NOMO-1 treated with dmso at 0.1 percent for 144 hours (cell line): Measurements from ENCODE around the gene CLEC2L.
"Not testable (repeated sequence)": the region's sequence is repeated elsewhere in the genome, so short reads cannot be mapped to it uniquely, and the experiment has no call there.

ENCODE experiments used
- DNase-seq: peaks from one replicate; lab custom pipeline; 2025; ENCODE audit not compliant: unreplicated experiment; lab: John Stamatoyannopoulos, UW

The CLEC2L gene

GRCh38 chr7:139553991-139554700 is 30.7 kb downstream of the CLEC2L start:
- DNase-seq = not testable (repeated sequence)

DNA sequence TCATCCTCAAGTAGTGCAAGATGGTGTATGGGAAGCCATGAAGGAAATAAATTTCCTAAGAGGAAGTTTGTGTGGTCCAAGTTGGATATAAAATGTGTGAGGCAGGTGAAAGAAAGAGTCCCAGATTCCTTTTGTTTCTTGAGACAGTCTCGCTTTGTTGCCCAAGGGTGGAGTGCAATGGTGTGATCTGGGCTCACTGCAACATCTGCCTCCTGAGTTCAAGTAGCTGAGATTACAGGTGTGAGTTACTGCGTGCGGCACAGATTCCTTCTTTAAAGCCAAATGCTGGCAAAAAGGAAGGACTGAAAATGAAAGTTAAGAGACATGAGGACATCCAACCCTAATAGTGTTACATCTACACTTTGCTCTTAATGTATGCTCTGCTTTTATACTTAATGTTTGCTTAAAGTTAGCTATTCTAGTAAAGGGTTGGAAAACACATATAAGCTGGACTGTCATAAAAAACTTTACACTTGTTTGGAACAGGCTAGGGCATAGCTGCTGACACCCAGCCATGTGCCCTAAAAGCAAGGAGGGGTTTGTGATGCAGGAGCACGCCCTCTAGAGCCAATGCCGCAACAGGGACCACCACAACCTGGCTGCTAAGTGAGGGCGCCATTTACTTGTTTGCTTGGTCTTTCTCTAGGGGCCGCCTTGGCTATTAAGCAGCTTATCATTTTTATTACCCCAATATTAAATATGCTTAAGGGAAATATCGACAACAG is 34.5 kb downstream of the CLEC2L start:
- no peak for DNase-seq

GRCh38 chr7:139559364-139560105 is 36.0 kb downstream of the CLEC2L start:
- DNase-seq = no peak

- DNase-seq = no peak
Observed at GRCh38 chr7:139560199-139560598, 36.7 kb downstream of the CLEC2L start.

DNA sequence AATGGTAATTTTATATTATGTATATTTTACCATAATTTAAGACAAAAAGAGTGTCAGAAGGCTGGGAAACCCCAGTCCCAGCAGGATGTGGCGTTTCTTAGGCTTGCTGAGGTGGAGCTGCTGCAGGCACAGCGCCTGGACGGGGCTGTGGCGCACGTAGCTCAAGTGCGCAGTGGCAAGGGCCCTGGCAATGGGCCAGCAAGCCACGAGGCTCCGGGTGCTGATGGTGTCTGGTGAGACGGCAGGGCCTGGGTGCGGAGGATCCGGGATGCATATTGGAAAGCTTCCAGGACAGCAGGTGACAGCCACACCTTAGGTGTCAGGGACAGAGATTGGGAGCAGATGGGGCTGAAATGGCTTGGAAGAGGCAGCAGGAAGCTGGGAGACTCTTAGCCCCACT is 37.2 kb downstream of the CLEC2L start:
- DNase-seq = no peak

DNA sequence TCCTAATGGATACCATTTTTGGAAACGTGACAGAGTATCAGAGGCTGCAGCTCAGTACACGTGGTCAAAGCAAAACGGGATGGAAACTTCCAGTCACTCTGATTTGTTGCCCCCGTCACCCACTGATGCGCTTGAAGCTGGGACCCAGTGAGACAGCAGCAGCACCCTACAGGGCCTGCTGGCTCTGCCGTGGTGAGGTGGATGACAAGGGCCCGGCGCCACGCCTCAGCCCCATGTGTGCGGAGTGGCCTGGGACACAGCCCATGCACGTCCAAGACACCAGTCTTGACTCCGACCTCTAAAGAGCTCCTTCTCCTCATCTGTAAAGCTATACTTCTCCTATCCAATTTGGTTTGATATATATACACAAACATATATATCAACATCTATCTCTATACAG is 39.0 kb downstream of the CLEC2L start:
- no peak for DNase-seq

GRCh38 chr7:139562961-139563565 is 39.6 kb downstream of the CLEC2L start:
- DNase-seq = no peak

GRCh38 chr7:139563856-139564255 is 40.4 kb downstream of the CLEC2L start:
- no peak for DNase-seq

- DNase-seq = no peak
Observed at GRCh38 chr7:139566075-139566474, 42.6 kb downstream of the CLEC2L start.

DNA sequence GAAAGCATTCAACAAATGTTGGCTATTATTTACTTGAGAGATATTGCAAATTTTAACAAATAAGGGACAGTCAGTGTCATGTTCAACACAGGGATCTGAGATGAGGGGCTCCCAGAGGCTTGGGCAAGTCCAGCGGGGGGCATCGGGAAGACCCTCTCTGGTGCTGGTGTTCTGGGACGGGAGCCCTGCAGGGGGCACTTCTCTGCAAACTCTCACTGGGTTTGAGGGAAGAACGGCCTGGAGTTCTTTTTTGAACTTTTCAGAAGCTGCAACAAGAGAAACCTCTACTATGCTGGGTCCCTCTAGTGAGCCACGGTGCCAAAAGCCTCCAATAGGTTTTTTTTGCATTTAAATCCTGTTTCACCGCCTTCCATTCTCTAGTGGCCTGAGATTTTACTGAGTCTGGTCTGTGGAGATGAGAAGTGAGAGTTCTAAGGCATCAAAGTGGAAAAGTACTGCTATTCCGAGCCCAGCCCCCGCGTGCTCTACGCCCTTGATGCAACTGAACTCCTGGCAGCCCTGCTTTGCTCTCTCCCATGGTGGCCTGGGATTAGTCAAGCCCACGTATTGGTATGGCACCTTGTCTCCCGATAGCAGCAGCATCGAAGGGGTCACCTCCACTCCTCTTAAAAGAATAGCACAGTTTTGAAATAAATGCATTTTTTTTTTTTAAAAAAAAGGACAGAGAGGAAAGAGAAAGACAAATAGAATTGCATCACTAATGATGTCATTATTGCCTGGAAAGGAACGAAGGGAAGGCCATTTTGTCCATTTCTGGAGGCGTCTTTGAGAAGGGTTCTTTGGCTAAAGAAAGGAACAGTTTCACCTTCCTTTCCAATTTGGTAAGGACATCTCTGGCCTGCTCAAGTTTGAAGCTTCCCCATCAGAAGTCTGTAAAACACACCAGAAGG is 43.5 kb downstream of the CLEC2L start:
- DNase-seq = no peak

DNA sequence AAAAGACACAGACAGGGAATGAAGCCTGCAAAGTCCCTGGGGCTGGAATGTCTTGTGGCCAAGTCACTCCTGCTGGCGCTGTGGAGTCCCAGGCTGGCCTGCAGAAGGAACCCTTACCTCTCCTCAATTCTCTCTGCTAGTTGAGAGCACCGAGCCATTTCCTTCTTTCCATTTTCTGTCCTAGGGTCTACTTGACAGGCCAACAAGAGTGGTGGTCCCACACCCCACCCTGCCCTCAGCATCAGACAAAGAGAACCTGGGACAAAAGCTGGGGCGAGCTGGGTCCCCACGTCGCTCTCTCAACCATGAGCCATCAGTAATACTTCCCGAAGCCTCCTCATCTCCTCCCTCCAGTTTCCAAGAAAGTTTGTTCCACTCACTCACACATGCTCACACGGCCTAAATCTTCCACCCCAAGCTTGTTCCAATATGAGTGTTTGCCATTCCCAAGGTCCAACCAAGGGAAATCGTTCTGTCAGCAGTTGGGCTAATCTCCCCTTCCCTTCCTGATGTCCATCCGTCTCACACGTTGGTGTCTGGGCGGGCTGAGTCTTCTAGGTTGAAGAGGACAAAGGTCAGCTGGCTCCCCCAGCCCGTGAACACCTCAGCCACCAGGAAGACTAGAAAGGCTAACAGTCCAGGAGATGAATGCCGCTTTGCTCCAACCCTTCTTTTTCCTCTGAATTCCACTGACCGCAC is 44.3 kb downstream of the CLEC2L start:
- DNase-seq = no peak

GRCh38 chr7:139568346-139568675 is 44.8 kb downstream of the CLEC2L start:
- no peak for DNase-seq

- no peak for DNase-seq
Observed at GRCh38 chr7:139568813-139569490, 45.5 kb downstream of the CLEC2L start.

DNA sequence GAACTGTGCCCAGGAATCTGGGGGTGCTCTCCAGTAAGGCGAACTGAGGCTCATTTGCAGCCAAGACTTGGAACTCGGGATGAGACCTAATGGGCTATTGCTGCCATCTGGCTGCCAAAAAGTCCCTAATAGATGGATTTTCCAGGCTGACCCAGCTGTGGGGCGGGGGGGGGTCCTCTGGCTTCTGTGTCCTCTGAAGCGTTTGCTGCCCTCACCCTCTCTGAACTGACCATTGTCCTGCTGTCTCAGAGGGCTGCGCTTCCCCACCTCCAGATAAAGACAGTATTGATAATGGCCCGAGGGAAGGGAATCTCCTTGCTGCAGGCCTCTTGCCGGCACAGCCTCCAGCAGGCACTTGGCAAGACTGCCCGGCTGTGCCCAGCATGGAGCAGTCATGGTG is 46.6 kb downstream of the CLEC2L start:
- DNase-seq = no peak

DNA sequence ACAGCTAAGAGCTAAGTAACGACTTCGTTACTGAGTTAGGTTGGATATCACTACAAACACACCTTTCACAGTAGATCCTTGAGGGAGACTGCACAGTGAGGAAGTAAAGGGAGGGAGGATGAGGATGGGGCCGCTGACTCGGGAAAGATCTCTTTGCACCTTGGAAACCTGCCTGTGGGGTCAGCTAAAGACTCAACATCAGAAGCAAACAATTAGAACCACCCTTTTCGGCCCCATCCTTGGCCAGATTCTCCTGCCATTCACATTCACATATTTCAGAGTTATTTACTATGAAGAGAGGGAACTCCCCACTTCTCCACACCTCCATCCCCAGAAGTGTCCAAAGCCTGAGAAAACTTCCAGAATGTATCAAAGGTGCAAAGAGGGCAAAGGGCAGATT is 47.1 kb downstream of the CLEC2L start:
- DNase-seq = no peak

- no peak for DNase-seq
Observed at GRCh38 chr7:139571190-139571589, 47.7 kb downstream of the CLEC2L start.

GRCh38 chr7:139571651-139572050 is 48.2 kb downstream of the CLEC2L start:
- DNase-seq = no peak

DNA sequence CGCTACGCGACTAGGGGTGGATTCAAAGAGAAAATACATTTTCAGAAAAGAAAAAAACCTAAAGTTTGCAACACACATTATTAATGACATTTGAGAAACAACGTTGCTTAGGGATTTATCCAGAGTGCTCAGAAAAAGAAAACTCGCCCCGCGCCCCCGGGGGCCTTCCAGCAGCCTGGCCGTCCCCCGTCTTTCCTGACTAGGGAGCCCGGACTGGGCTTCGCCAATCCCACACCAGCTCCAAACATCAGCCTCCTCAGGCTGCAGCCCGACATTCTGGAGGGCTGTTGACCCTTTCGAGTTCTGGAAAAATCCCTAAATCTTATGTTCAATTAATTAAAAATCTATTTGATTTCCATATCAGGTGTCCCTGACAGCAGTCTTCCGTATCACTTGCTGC is 48.6 kb downstream of the CLEC2L start:
- DNase-seq = no peak

DNA sequence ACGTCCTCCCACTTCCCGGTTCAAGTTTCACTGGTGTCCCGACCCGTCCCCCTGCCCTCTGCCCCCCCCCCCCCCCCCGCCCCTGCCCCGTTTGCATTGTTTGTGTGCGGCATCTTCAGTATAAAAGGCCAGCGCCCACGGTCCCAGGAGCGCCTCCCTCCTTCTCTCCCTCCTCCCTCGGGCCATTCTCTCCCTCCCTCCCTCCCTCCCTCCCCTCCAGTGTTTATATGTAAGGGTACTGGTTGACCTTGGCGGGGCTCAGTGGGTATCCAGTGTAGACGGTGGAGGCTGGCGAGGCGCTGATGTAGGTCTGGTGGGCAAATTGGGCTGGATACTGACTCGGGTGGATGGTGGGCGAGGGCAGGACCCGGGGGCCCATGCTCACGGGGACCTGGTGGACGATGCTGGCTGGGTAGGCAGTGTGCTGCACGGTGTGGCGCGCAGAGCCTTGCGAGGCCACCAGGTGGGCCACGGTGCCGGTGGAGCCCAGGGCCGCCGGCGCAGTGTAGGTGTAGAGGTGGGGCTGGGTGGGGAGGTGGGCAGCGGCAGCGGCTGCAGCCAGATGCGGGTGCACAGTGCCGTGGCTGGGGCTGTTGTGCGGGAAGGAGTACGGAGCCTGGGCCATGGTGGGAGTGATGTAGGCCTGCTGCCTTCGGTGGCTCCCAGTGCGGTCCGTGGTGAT is 49.4 kb downstream of the CLEC2L start:
- no peak for DNase-seq
